GM23338 (cell line): ENCODE data around the gene SLC24A4.

Experiments
- CREB1 ChIP-seq: fragments of 250-450 bp; sonication (Bioruptor Pico); IDR thresholded peaks from 2 replicates; pipeline ENCODE4 v1.5.0; 2020; ENCODE audit warnings: low read depth, mild to moderate bottlenecking, moderate library complexity
- ETS1 ChIP-seq: IDR thresholded peaks from 2 replicates; pipeline ENCODE4 v1.6.1; 2016; ENCODE audit warnings: antibody characterized with exemption
- EZH2 ChIP-seq: fragments of 200-600 bp; sonication (generic); IDR thresholded peaks from one replicate; pipeline ENCODE4 v1.8.0; 2017; ENCODE audit warnings: antibody characterized with exemption, mild to moderate bottlenecking, low read depth; ENCODE audit not compliant: unreplicated experiment
- EZH2phosphoT487 ChIP-seq: fragments of 200-600 bp; sonication (generic); IDR thresholded peaks from one replicate; pipeline ENCODE4 v1.8.1; 2018; ENCODE audit warnings: antibody characterized with exemption; ENCODE audit not compliant: unreplicated experiment
- JUNB ChIP-seq: IDR thresholded peaks from one replicate; pipeline ENCODE4 v1.6.1; 2016; ENCODE audit warnings: antibody characterized with exemption; ENCODE audit not compliant: unreplicated experiment
- POLR2AphosphoS5 ChIP-seq: IDR thresholded peaks from 2 replicates; pipeline ENCODE4 v1.6.1; 2016; ENCODE audit warnings: antibody characterized with exemption, low read depth
- STAT1 ChIP-seq: IDR thresholded peaks from one replicate; pipeline ENCODE4 v1.6.1; 2016; ENCODE audit warnings: antibody characterized with exemption; ENCODE audit not compliant: unreplicated experiment
- ZNF114 ChIP-seq: fragments of 250-450 bp; sonication (Bioruptor Pico); IDR thresholded peaks from 2 replicates; pipeline ENCODE4 v1.5.0; 2020; ENCODE audit warnings: mild to moderate bottlenecking, moderate library complexity
- ZNF331 ChIP-seq: fragments of 250-450 bp; sonication (Bioruptor Pico); IDR thresholded peaks from 2 replicates; pipeline ENCODE4 v1.5.0; 2020; ENCODE audit warnings: low read depth, mild to moderate bottlenecking, moderate library complexity
- TF ChIP-seq, protein P1 (sequence below), 2 experiments: fragments of 200-600 bp in 1 of 2; sonication (generic) in 1 of 2; conservative IDR thresholded peaks; 2 replicates each; pipeline versions ENCODE4 v1.5.1 to v1.6.1; 2016 to 2017; ENCODE audit warnings: antibody characterized with exemption in 2 of 2, low read depth in 2 of 2, mild to moderate bottlenecking in 2 of 2, moderate library complexity in 1 of 2
- TF ChIP-seq, protein P2 (sequence below): IDR thresholded peaks from one replicate; pipeline ENCODE4 v1.6.1; 2018; ENCODE audit warnings: antibody characterized with exemption; ENCODE audit not compliant: unreplicated experiment
- TF ChIP-seq, protein P3 (sequence below): fragments of 250-450 bp; sonication (Bioruptor Pico); IDR thresholded peaks from 2 replicates; pipeline ENCODE4 v1.5.0; 2020; ENCODE audit warnings: mild to moderate bottlenecking, moderate library complexity

- TF ChIP-seq, protein P1, sequence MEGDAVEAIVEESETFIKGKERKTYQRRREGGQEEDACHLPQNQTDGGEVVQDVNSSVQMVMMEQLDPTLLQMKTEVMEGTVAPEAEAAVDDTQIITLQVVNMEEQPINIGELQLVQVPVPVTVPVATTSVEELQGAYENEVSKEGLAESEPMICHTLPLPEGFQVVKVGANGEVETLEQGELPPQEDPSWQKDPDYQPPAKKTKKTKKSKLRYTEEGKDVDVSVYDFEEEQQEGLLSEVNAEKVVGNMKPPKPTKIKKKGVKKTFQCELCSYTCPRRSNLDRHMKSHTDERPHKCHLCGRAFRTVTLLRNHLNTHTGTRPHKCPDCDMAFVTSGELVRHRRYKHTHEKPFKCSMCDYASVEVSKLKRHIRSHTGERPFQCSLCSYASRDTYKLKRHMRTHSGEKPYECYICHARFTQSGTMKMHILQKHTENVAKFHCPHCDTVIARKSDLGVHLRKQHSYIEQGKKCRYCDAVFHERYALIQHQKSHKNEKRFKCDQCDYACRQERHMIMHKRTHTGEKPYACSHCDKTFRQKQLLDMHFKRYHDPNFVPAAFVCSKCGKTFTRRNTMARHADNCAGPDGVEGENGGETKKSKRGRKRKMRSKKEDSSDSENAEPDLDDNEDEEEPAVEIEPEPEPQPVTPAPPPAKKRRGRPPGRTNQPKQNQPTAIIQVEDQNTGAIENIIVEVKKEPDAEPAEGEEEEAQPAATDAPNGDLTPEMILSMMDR (conservative IDR thresholded peaks at IDR 0.05; ENCODE audit: low read depth in 2 of 2), result no peak
- TF ChIP-seq POLR2AphosphoS5 (no peak), EZH2 (no peak), CREB1 (CRISPR knock-in tag) (no peak), JUNB (no peak), ETS1 (no peak), EZH2phosphoT487 (no peak), STAT1 (no peak), ZNF331 (CRISPR knock-in tag) (no peak), ZNF114 (CRISPR knock-in tag) (no peak)
- TF ChIP-seq, protein P2, sequence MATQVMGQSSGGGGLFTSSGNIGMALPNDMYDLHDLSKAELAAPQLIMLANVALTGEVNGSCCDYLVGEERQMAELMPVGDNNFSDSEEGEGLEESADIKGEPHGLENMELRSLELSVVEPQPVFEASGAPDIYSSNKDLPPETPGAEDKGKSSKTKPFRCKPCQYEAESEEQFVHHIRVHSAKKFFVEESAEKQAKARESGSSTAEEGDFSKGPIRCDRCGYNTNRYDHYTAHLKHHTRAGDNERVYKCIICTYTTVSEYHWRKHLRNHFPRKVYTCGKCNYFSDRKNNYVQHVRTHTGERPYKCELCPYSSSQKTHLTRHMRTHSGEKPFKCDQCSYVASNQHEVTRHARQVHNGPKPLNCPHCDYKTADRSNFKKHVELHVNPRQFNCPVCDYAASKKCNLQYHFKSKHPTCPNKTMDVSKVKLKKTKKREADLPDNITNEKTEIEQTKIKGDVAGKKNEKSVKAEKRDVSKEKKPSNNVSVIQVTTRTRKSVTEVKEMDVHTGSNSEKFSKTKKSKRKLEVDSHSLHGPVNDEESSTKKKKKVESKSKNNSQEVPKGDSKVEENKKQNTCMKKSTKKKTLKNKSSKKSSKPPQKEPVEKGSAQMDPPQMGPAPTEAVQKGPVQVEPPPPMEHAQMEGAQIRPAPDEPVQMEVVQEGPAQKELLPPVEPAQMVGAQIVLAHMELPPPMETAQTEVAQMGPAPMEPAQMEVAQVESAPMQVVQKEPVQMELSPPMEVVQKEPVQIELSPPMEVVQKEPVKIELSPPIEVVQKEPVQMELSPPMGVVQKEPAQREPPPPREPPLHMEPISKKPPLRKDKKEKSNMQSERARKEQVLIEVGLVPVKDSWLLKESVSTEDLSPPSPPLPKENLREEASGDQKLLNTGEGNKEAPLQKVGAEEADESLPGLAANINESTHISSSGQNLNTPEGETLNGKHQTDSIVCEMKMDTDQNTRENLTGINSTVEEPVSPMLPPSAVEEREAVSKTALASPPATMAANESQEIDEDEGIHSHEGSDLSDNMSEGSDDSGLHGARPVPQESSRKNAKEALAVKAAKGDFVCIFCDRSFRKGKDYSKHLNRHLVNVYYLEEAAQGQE, result no peak
- TF ChIP-seq, protein P3, sequence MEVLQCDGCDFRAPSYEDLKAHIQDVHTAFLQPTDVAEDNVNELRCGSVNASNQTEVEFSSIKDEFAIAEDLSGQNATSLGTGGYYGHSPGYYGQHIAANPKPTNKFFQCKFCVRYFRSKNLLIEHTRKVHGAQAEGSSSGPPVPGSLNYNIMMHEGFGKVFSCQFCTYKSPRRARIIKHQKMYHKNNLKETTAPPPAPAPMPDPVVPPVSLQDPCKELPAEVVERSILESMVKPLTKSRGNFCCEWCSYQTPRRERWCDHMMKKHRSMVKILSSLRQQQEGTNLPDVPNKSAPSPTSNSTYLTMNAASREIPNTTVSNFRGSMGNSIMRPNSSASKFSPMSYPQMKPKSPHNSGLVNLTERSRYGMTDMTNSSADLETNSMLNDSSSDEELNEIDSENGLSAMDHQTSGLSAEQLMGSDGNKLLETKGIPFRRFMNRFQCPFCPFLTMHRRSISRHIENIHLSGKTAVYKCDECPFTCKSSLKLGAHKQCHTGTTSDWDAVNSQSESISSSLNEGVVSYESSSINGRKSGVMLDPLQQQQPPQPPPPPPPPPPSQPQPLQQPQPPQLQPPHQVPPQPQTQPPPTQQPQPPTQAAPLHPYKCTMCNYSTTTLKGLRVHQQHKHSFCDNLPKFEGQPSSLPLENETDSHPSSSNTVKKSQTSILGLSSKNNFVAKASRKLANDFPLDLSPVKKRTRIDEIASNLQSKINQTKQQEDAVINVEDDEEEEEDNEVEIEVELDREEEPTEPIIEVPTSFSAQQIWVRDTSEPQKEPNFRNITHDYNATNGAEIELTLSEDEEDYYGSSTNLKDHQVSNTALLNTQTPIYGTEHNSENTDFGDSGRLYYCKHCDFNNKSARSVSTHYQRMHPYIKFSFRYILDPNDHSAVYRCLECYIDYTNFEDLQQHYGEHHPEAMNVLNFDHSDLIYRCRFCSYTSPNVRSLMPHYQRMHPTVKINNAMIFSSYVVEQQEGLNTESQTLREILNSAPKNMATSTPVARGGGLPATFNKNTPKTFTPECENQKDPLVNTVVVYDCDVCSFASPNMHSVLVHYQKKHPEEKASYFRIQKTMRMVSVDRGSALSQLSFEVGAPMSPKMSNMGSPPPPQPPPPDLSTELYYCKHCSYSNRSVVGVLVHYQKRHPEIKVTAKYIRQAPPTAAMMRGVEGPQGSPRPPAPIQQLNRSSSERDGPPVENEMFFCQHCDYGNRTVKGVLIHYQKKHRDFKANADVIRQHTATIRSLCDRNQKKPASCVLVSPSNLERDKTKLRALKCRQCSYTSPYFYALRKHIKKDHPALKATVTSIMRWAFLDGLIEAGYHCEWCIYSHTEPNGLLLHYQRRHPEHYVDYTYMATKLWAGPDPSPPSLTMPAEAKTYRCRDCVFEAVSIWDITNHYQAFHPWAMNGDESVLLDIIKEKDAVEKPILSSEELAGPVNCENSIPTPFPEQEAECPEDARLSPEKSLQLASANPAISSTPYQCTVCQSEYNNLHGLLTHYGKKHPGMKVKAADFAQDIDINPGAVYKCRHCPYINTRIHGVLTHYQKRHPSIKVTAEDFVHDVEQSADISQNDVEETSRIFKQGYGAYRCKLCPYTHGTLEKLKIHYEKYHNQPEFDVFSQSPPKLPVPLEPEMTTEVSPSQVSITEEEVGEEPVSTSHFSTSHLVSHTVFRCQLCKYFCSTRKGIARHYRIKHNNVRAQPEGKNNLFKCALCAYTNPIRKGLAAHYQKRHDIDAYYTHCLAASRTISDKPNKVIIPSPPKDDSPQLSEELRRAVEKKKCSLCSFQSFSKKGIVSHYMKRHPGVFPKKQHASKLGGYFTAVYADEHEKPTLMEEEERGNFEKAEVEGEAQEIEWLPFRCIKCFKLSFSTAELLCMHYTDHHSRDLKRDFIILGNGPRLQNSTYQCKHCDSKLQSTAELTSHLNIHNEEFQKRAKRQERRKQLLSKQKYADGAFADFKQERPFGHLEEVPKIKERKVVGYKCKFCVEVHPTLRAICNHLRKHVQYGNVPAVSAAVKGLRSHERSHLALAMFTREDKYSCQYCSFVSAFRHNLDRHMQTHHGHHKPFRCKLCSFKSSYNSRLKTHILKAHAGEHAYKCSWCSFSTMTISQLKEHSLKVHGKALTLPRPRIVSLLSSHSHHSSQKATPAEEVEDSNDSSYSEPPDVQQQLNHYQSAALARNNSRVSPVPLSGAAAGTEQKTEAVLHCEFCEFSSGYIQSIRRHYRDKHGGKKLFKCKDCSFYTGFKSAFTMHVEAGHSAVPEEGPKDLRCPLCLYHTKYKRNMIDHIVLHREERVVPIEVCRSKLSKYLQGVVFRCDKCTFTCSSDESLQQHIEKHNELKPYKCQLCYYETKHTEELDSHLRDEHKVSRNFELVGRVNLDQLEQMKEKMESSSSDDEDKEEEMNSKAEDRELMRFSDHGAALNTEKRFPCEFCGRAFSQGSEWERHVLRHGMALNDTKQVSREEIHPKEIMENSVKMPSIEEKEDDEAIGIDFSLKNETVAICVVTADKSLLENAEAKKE, result no peak
These were observed 206.9 kb downstream of the SLC24A4 start for GRCh38 chr14:92529903-92530302.
